ENCODE data around the gene MTA3. TPM values are rescaled to one million over a fixed set of nuclear protein-coding genes. Genes with fewer than 3 reads are reported as not detected.

MTA3 gene
- total and polyA plus RNA-seq, 8 donors, result 16.8 to 28.1 (median 21.6) TPM

- intact Hi-C loops (cut with DNase I), result no loop called here
- 91 to 96% methylated on average over 4 of the region's 4 CpGs for WGBS, 2 donors
- TF ChIP-seq, protein P1, sequence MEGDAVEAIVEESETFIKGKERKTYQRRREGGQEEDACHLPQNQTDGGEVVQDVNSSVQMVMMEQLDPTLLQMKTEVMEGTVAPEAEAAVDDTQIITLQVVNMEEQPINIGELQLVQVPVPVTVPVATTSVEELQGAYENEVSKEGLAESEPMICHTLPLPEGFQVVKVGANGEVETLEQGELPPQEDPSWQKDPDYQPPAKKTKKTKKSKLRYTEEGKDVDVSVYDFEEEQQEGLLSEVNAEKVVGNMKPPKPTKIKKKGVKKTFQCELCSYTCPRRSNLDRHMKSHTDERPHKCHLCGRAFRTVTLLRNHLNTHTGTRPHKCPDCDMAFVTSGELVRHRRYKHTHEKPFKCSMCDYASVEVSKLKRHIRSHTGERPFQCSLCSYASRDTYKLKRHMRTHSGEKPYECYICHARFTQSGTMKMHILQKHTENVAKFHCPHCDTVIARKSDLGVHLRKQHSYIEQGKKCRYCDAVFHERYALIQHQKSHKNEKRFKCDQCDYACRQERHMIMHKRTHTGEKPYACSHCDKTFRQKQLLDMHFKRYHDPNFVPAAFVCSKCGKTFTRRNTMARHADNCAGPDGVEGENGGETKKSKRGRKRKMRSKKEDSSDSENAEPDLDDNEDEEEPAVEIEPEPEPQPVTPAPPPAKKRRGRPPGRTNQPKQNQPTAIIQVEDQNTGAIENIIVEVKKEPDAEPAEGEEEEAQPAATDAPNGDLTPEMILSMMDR (IDR thresholded peaks at IDR 0.05), result no peak
- H3K36me3 ChIP-seq, result no peaks in the 10 kb centered on the region
- DNase-seq, result no peak
- H3K27ac ChIP-seq, result no peak overlapping the region
- no peak for FAIRE-seq
- H3K4me3 ChIP-seq, result no peak overlapping the region
- H3K4me1 ChIP-seq, result peaks cover 8 to 25% (median 21%) of the 10 kb centered on the region in 3 donors
- H3K27me3 ChIP-seq, result no peaks in the 10 kb centered on the region
- no peaks in the 10 kb centered on the region for H3K9me3 ChIP-seq
- no peak for ATAC-seq
These were observed 189.7 kb downstream of the MTA3 start for GRCh38 chr2:42757981-42758740.

- H3K36me3 ChIP-seq, result no peaks in the 10 kb centered on the region
- intact Hi-C loops (cut with DNase I), result no loop called here
- TF ChIP-seq, protein P1 (IDR thresholded peaks at IDR 0.05), result no peak
- H3K27me3 ChIP-seq, result no peaks in the 10 kb centered on the region
- H3K9me3 ChIP-seq, result no peaks in the 10 kb centered on the region
- H3K27ac ChIP-seq, result no peak overlapping the region
- no peak for FAIRE-seq
- peaks cover 2 to 20% (median 16%) of the 10 kb centered on the region in 3 donors for H3K4me1 ChIP-seq
- 95 to 98% methylated on average over 1 of the region's 1 CpG for WGBS, 2 donors
- no peak for DNase-seq
- H3K4me3 ChIP-seq, result no peak overlapping the region
- no peak for ATAC-seq
These were observed 190.3 kb downstream of the MTA3 start for GRCh38 chr2:42758751-42759150.

- H3K4me3 ChIP-seq, result no peak overlapping the region
- H3K4me1 ChIP-seq, result no peaks in the 10 kb centered on the region
- no peaks in the 10 kb centered on the region for H3K36me3 ChIP-seq
- ATAC-seq (no peak), FAIRE-seq (no peak), DNase-seq (no peak)
- no peak overlapping the region for H3K27ac ChIP-seq
- TF ChIP-seq, protein P1 (IDR thresholded peaks at IDR 0.05), result no peak
- no peaks in the 10 kb centered on the region for H3K27me3 ChIP-seq
- H3K9me3 ChIP-seq, result no peaks in the 10 kb centered on the region
- intact Hi-C loops (cut with DNase I), result no loop called here
- WGBS, 2 donors, result 90 to 91% methylated on average over 9 of the region's 9 CpGs
These were observed 193.1 kb downstream of the MTA3 start for GRCh38 chr2:42761554-42761953.

DNA sequence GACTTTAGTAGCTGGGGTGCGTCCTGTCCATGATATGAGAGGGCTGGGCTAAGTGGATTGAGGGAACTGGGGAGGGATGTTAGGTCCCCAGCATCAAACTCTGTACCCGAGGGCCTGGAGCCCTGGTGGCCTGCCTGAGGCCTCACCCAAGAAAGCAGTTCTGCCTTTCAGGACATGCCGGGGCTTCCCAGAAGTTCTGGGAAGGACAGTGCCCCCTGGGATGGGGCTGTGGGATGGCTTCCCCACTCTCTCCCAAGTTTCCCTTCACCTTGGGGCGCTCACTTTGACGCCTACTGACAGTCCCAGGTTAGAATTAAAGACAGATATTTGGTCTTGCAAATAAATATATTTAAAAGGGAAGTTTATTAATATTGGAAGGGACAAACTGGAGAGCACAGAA is 193.7 kb downstream of the MTA3 start:
- H3K36me3 ChIP-seq, result no peaks in the 10 kb centered on the region
- H3K9me3 ChIP-seq, result no peaks in the 10 kb centered on the region
- FAIRE-seq, result no peak
- H3K4me1 ChIP-seq, result no peaks in the 10 kb centered on the region
- TF ChIP-seq, protein P1 (IDR thresholded peaks at IDR 0.05), result no peak
- intact Hi-C loops (cut with DNase I), result no loop called here
- H3K4me3 ChIP-seq, result no peak overlapping the region
- no peak for DNase-seq
- ATAC-seq, result no peak
- H3K27ac ChIP-seq, result no peak overlapping the region
- H3K27me3 ChIP-seq, result no peaks in the 10 kb centered on the region
- 90 to 94% methylated on average over 5 of the region's 5 CpGs for WGBS, 2 donors
